H1 (cell line): ENCODE data around the gene C10orf95. TPM values are rescaled to one million over a fixed set of nuclear protein-coding genes. Genes with fewer than 3 reads are reported as not detected.

Experiments used
- CHD2 ChIP-seq: IDR thresholded peaks from 2 replicates; pipeline ENCODE4 v1.6.1; 2012; ENCODE audit warnings: low read length, improper control_type of control experiment
- EP300 ChIP-seq, 2 experiments: IDR thresholded peaks; 1 replicate in 1 of 2; 2 replicates in 1 of 2; pipeline ENCODE4 v1.6.1; 2011 to 2012; ENCODE audit warnings: low read depth in 2 of 2, low read length in 2 of 2, mild to moderate bottlenecking in 2 of 2, borderline replicate concordance in 1 of 2, inconsistent platforms in 1 of 2, moderate library complexity in 1 of 2
- FOSL1 ChIP-seq: IDR thresholded peaks from 2 replicates; pipeline ENCODE4 v1.6.1; 2011; ENCODE audit warnings: mild to moderate bottlenecking, low read depth, low read length, moderate library complexity; ENCODE audit not compliant: insufficient read depth
- GTF2F1 ChIP-seq: IDR thresholded peaks from 2 replicates; pipeline ENCODE4 v1.6.1; 2012; ENCODE audit warnings: low read depth, low read length, improper control_type of control experiment, borderline replicate concordance
- HDAC6 ChIP-seq: IDR thresholded peaks from one replicate; pipeline ENCODE4 v1.7.1; 2012; ENCODE audit warnings: low read depth, mild to moderate bottlenecking, inconsistent platforms, low read length, moderate library complexity
- KDM4A ChIP-seq: IDR thresholded peaks from one replicate; pipeline ENCODE4 v1.7.1; 2012; ENCODE audit warnings: low read depth, mild to moderate bottlenecking, moderate library complexity, low read length, inconsistent platforms; ENCODE audit not compliant: severe bottlenecking
- POU5F1 ChIP-seq: IDR thresholded peaks from 2 replicates; pipeline ENCODE4 v1.6.1; 2011; ENCODE audit warnings: low read depth, mild to moderate bottlenecking, low read length, moderate library complexity
- SUZ12 ChIP-seq: fragments of 200-600 bp; sonication (generic); IDR thresholded peaks from 2 replicates; pipeline ENCODE4 v1.6.1; 2012; ENCODE audit warnings: mild to moderate bottlenecking, inconsistent platforms, low read length, moderate library complexity, mixed read lengths
- polyA plus RNA-seq, 7 experiments: library from polyadenylated mRNA; depleted of rRNA in 3 of 7; stranded (reverse) in 5 of 7; unstranded in 2 of 7; fragments of >200 nt in 5 of 7; fragments of 200-250 nt in 2 of 7; gene quantifications; 1 replicate in 5 of 7; 2 replicates in 1 of 7; 4 replicates in 1 of 7; pipeline versions ENCODE4 v1.2.1 to v1.2.3, GENCODE V29; 2011 to 2013; ENCODE audit warnings: missing spikeins in 2 of 7, mixed read lengths in 2 of 7
- total RNA-seq: library from RNA; stranded (reverse); fragmentation: NEBNext Ultra II Directional; extraction: Animal tissue kit (Norgen Biotek cat#: 25700); gene quantifications from 2 replicates; pipeline ENCODE4 v1.2.1, GENCODE V29; 2021
- TF ChIP-seq, protein P1 (sequence below): fragments of 300-600 bp; sonication (generic); IDR thresholded peaks from 2 replicates; pipeline ENCODE4 v1.7.1; 2012; ENCODE audit warnings: low read length, moderate library complexity, mild to moderate bottlenecking, inconsistent platforms; ENCODE audit not compliant: insufficient replicate concordance

The C10orf95 gene
- total and polyA plus RNA-seq, 2 of the 8 experiments (the other 6 are each of a cell fraction or from before 2014, with no cell fraction given) = 0.34 to 0.48 TPM

DNA sequence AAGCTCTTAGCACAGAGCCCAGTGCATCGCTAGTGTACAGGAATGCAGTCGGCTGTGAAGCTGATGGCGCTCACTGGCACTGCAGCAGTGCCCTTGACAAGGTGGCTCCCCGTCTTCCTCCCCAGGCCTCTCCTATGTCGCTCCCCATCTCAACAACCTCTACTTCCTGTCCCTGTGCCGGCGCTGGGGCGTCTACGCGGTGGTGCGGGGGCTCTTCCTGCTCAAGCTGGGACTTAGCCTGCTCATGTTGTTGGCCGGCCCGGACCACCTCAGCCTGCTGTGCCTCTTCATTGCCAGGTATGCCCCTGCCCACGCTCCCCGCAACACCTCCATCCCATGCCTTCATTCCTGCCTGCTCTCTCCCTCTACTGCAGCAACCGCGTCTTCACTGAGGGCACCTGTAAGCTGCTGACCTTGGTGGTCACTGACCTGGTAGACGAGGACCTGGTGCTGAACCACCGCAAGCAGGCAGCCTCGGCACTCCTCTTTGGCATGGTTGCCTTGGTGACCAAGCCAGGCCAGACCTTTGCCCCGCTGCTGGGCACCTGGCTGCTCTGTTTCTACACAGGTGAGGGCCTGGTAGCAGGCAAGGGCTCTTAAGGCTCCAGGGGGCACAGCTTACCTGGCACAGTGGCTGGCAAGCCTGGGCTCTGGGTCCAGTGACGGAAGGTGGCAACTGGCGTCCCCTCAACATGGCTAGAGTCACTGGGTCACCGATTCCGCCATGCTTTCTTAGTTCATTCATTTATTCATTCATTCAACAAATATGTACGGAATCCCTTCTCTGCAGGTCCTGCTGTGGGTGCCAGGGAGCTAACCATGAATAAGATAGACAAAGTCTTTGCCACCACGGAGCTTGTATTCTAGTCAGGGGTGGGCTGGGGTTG lies 22.3 kb upstream of the C10orf95 start (continued):
- no peak for TF ChIP-seq GTF2F1
- TF ChIP-seq FOSL1 = no peak
- no peak for TF ChIP-seq POU5F1
- no peak for TF ChIP-seq EP300 (IDR thresholded peaks at IDR 0.05; ENCODE audit: borderline replicate concordance in 1 of 2, low read depth in 2 of 2, low read length in 2 of 2)
- no peak for TF ChIP-seq KDM4A
- TF ChIP-seq SUZ12 = no peak
- TF ChIP-seq HDAC6 = no peak
- TF ChIP-seq, protein P1, sequence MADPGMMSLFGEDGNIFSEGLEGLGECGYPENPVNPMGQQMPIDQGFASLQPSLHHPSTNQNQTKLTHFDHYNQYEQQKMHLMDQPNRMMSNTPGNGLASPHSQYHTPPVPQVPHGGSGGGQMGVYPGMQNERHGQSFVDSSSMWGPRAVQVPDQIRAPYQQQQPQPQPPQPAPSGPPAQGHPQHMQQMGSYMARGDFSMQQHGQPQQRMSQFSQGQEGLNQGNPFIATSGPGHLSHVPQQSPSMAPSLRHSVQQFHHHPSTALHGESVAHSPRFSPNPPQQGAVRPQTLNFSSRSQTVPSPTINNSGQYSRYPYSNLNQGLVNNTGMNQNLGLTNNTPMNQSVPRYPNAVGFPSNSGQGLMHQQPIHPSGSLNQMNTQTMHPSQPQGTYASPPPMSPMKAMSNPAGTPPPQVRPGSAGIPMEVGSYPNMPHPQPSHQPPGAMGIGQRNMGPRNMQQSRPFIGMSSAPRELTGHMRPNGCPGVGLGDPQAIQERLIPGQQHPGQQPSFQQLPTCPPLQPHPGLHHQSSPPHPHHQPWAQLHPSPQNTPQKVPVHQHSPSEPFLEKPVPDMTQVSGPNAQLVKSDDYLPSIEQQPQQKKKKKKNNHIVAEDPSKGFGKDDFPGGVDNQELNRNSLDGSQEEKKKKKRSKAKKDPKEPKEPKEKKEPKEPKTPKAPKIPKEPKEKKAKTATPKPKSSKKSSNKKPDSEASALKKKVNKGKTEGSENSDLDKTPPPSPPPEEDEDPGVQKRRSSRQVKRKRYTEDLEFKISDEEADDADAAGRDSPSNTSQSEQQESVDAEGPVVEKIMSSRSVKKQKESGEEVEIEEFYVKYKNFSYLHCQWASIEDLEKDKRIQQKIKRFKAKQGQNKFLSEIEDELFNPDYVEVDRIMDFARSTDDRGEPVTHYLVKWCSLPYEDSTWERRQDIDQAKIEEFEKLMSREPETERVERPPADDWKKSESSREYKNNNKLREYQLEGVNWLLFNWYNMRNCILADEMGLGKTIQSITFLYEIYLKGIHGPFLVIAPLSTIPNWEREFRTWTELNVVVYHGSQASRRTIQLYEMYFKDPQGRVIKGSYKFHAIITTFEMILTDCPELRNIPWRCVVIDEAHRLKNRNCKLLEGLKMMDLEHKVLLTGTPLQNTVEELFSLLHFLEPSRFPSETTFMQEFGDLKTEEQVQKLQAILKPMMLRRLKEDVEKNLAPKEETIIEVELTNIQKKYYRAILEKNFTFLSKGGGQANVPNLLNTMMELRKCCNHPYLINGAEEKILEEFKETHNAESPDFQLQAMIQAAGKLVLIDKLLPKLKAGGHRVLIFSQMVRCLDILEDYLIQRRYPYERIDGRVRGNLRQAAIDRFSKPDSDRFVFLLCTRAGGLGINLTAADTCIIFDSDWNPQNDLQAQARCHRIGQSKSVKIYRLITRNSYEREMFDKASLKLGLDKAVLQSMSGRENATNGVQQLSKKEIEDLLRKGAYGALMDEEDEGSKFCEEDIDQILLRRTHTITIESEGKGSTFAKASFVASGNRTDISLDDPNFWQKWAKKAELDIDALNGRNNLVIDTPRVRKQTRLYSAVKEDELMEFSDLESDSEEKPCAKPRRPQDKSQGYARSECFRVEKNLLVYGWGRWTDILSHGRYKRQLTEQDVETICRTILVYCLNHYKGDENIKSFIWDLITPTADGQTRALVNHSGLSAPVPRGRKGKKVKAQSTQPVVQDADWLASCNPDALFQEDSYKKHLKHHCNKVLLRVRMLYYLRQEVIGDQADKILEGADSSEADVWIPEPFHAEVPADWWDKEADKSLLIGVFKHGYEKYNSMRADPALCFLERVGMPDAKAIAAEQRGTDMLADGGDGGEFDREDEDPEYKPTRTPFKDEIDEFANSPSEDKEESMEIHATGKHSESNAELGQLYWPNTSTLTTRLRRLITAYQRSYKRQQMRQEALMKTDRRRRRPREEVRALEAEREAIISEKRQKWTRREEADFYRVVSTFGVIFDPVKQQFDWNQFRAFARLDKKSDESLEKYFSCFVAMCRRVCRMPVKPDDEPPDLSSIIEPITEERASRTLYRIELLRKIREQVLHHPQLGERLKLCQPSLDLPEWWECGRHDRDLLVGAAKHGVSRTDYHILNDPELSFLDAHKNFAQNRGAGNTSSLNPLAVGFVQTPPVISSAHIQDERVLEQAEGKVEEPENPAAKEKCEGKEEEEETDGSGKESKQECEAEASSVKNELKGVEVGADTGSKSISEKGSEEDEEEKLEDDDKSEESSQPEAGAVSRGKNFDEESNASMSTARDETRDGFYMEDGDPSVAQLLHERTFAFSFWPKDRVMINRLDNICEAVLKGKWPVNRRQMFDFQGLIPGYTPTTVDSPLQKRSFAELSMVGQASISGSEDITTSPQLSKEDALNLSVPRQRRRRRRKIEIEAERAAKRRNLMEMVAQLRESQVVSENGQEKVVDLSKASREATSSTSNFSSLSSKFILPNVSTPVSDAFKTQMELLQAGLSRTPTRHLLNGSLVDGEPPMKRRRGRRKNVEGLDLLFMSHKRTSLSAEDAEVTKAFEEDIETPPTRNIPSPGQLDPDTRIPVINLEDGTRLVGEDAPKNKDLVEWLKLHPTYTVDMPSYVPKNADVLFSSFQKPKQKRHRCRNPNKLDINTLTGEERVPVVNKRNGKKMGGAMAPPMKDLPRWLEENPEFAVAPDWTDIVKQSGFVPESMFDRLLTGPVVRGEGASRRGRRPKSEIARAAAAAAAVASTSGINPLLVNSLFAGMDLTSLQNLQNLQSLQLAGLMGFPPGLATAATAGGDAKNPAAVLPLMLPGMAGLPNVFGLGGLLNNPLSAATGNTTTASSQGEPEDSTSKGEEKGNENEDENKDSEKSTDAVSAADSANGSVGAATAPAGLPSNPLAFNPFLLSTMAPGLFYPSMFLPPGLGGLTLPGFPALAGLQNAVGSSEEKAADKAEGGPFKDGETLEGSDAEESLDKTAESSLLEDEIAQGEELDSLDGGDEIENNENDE = no peak
- no peak for TF ChIP-seq CHD2
